ENCODE data around the gene IWS1. TPM values are rescaled to one million over a fixed set of nuclear protein-coding genes. Genes with fewer than 3 reads are reported as not detected.

IWS1 gene
- total RNA-seq, 6 experiments from 2014 or later: 34.7 to 44.6 (median 38.3) TPM

- Mint-ChIP-seq H3K9me3 (no peaks in the 10 kb centered on the region), H3K27me3 (ENCODE audit: insufficient read depth) (no peaks in the 10 kb centered on the region)
Observed at GRCh38 chr2:127451981-127452380, 74.3 kb downstream of the IWS1 start.

GRCh38 chr2:127449898-127450297 lies 76.4 kb downstream of the IWS1 start:
- Mint-ChIP-seq H3K27ac (no peak overlapping the region), H3K4me1 (ENCODE audit: low read depth) (peaks cover 15% of the 10 kb centered on the region), H3K27me3 (ENCODE audit: insufficient read depth) (no peaks in the 10 kb centered on the region; the same call in 1 of the 2 replicates), H3K9me3 (peaks cover 4% of the 10 kb centered on the region), H3K36me3 (ENCODE audit: low read depth) (peaks cover 3% of the 10 kb centered on the region; the same call in 1 of the 2 replicates), H3K4me3 (no peak overlapping the region)
- TF ChIP-seq CTCF (IDR thresholded peaks at IDR 0.05): no peak
- DNase-seq: no peak

More at GRCh38 chr2:127451981-127452380, 74.3 kb downstream of the IWS1 start:
- no peak for DNase-seq
- no peak for TF ChIP-seq CTCF (IDR thresholded peaks at IDR 0.05)
- H3K27ac Mint-ChIP-seq: no peak overlapping the region
- H3K36me3 Mint-ChIP-seq (ENCODE audit: low read depth): no peaks in the 10 kb centered on the region
- peaks cover 15% of the 10 kb centered on the region for H3K4me1 Mint-ChIP-seq (ENCODE audit: low read depth)
- no peak overlapping the region for H3K4me3 Mint-ChIP-seq

GRCh38 chr2:127449414-127449813 lies 76.9 kb downstream of the IWS1 start:
- Mint-ChIP-seq H3K36me3 (ENCODE audit: low read depth) (peaks cover 5% of the 10 kb centered on the region; the same call in 1 of the 2 replicates), H3K27me3 (ENCODE audit: insufficient read depth) (no peaks in the 10 kb centered on the region; the same call in 1 of the 2 replicates), H3K4me3 (no peak overlapping the region), H3K4me1 (ENCODE audit: low read depth) (peaks cover 15% of the 10 kb centered on the region), H3K9me3 (peaks cover 7% of the 10 kb centered on the region), H3K27ac (no peak overlapping the region)
- no peak for DNase-seq
- no peak for TF ChIP-seq CTCF (IDR thresholded peaks at IDR 0.05)

- peaks cover 2% of the 10 kb centered on the region for H3K27me3 Mint-ChIP-seq (ENCODE audit: insufficient read depth)
- no peak overlapping the region for H3K4me3 Mint-ChIP-seq
- no peak overlapping the region for H3K27ac Mint-ChIP-seq
- H3K9me3 Mint-ChIP-seq: peaks cover 7% of the 10 kb centered on the region
- TF ChIP-seq CTCF (IDR thresholded peaks at IDR 0.05): no peak
- H3K36me3 Mint-ChIP-seq (ENCODE audit: low read depth): peaks cover 5% of the 10 kb centered on the region; the same call in 1 of the 2 replicates
- DNase-seq: peak; percentile 38
- peaks cover 15% of the 10 kb centered on the region for H3K4me1 Mint-ChIP-seq (ENCODE audit: low read depth)
Observed at GRCh38 chr2:127448526-127448925, 77.8 kb downstream of the IWS1 start.

- no peak overlapping the region for H3K27ac Mint-ChIP-seq
- H3K27me3 Mint-ChIP-seq (ENCODE audit: insufficient read depth): peaks cover 6% of the 10 kb centered on the region
- peaks cover 10% of the 10 kb centered on the region; the same call in 1 of the 2 replicates for H3K9me3 Mint-ChIP-seq
- H3K4me1 Mint-ChIP-seq (ENCODE audit: low read depth): no peaks in the 10 kb centered on the region
- DNase-seq: no peak
- no peak for TF ChIP-seq CTCF (IDR thresholded peaks at IDR 0.05)
- H3K4me3 Mint-ChIP-seq: no peak overlapping the region
- H3K36me3 Mint-ChIP-seq (ENCODE audit: low read depth): peaks cover 8% of the 10 kb centered on the region
Observed at GRCh38 chr2:127439343-127439742, 86.9 kb downstream of the IWS1 start.
